HEK293 (cell line): Measurements from ENCODE around the gene NDST1.

Experiments used
- CTCF ChIP-seq: fragments of 450-650 bp; formaldehyde crosslinking; IDR thresholded peaks from 2 replicates; pipeline ENCODE4 v1.5.1; 2016; ENCODE audit warnings: missing biosample characterization, missing genetic modification characterization
- HOXA7 ChIP-seq: sonication (generic); formaldehyde crosslinking; IDR thresholded peaks from 2 replicates; pipeline ENCODE4 v1.8.1; 2022; ENCODE audit warnings: missing genetic modification reagents, borderline replicate concordance
- PBX3 ChIP-seq: sonication (generic); formaldehyde crosslinking; IDR thresholded peaks from 2 replicates; pipeline ENCODE4 v1.8.1; 2022; ENCODE audit warnings: mild to moderate bottlenecking, moderate library complexity, missing genetic modification reagents
- SP2 ChIP-seq: fragments of 450-650 bp; formaldehyde crosslinking; IDR thresholded peaks from 2 replicates; pipeline ENCODE4 v1.5.1; 2016; ENCODE audit warnings: missing biosample characterization, missing genetic modification characterization
- ZNF274 ChIP-seq, 2 experiments: fragments of 200-500 bp in 1 of 2; fragments of 450-650 bp in 1 of 2; sonication (Bioruptor generic) in 1 of 2; formaldehyde crosslinking in 1 of 2; IDR thresholded peaks; 2 replicates each; pipeline versions ENCODE4 v1.5.1 to v1.6.1; 2014 to 2016; ENCODE audit warnings: borderline replicate concordance in 1 of 2, inconsistent platforms in 1 of 2, low read length in 1 of 2, missing biosample characterization in 1 of 2, missing genetic modification characterization in 1 of 2
- ZNF280D ChIP-seq: fragments of 450-650 bp; formaldehyde crosslinking; IDR thresholded peaks from 2 replicates; pipeline ENCODE4 v1.5.1; 2016; ENCODE audit warnings: missing biosample characterization, missing genetic modification characterization
- ZNF837 ChIP-seq: fragments of 450-650 bp; formaldehyde crosslinking; IDR thresholded peaks from 2 replicates; pipeline ENCODE4 v1.5.1; 2016; ENCODE audit warnings: missing biosample characterization, missing genetic modification characterization

- TF ChIP-seq ZNF280D (tag by site-specific recombination) (no peak), PBX3 (CRISPR knock-in tag) (no peak), CTCF (tag by site-specific recombination) (no peak), ZNF837 (tag by site-specific recombination) (no peak), HOXA7 (CRISPR knock-in tag) (no peak), SP2 (tag by site-specific recombination) (no peak), ZNF274 (IDR thresholded peaks at IDR 0.05; ENCODE audit: low read length) (no peak), ZNF274 (tag by site-specific recombination; IDR thresholded peaks at IDR 0.05; ENCODE audit: borderline replicate concordance) (no peak)
These were observed 21.3 kb upstream of the NDST1 start for GRCh38 chr5:150486402-150487198.
